ENCODE results near the gene C5AR2. TPM values are rescaled to one million over a fixed set of nuclear protein-coding genes. Genes with fewer than 3 reads are reported as not detected.

C5AR2 gene
- total RNA-seq, 1 experiment from 2014 or later: not detected

GRCh38 chr19:47339196-47339880 is 7.4 kb downstream of the C5AR2 start:
- Histone ChIP-seq H4K91ac (ENCODE audit: insufficient read length, low read depth, low read length) (no peak overlapping the region), H2BK20ac (ENCODE audit: low read depth, low read length, poor library complexity, severe bottlenecking) (no peak overlapping the region), H4K20me1 (ENCODE audit: control insufficient read depth, insufficient read depth, insufficient read length) (no peaks in the 10 kb centered on the region), H2BK15ac (ENCODE audit: low read depth, low read length) (no peak overlapping the region), H3K4ac (ENCODE audit: low read depth, low read length) (no peak overlapping the region), H2BK5ac (ENCODE audit: insufficient read length, low read length) (no peak overlapping the region), H3K9me3 (ENCODE audit: control insufficient read depth, low read depth, low read length) (no peaks in the 10 kb centered on the region), H2AFZ (ENCODE audit: low read length) (no peak overlapping the region), H3K27me3 (ENCODE audit: insufficient read depth, low read length) (no peaks in the 10 kb centered on the region), H3K9ac (ENCODE audit: extremely low read depth, insufficient read length, low read length) (no peak overlapping the region), H3K79me2 (ENCODE audit: insufficient read depth, low read length) (no peaks in the 10 kb centered on the region), H3K14ac (ENCODE audit: insufficient read depth, low read length) (no peak overlapping the region), H2AK5ac (ENCODE audit: insufficient read length, low read length) (no peak overlapping the region), H3K56ac (ENCODE audit: insufficient read length, low read depth, low read length) (no peak overlapping the region), H2BK12ac (ENCODE audit: insufficient read length, low read depth, low read length) (no peak overlapping the region), H3K18ac (ENCODE audit: insufficient read length, low read depth, low read length) (no peak overlapping the region), H2BK120ac (ENCODE audit: low read depth, low read length, poor library complexity, severe bottlenecking) (no peak overlapping the region), H3K27ac (ENCODE audit: insufficient read length, low read depth, low read length) (no peak overlapping the region), H3K4me1 (ENCODE audit: insufficient read depth, low read length) (no peaks in the 10 kb centered on the region), H3K4me2 (ENCODE audit: insufficient read depth, insufficient read length, low read length) (no peak overlapping the region), H3T11ph (ENCODE audit: low read length) (no peak overlapping the region), H4K5ac (ENCODE audit: insufficient read length, low read depth, low read length) (no peak overlapping the region), H3K23ac (ENCODE audit: insufficient read length, low read depth, low read length) (no peak overlapping the region), H4K8ac (replicated peaks; ENCODE audit: insufficient read length, low read depth, low read length) (no peak overlapping the region), H3K23me2 (ENCODE audit: insufficient read length, low read depth, low read length, poor library complexity, severe bottlenecking) (no peaks in the 10 kb centered on the region), H3K79me1 (ENCODE audit: insufficient read depth, low read depth, low read length, poor library complexity, severe bottlenecking) (no peaks in the 10 kb centered on the region)
- H3K4me1 Mint-ChIP-seq: peaks cover 2 to 9% of the 10 kb centered on the region in 2 experiments; a peak in 2 of 4 replicates
- no peak for TF ChIP-seq CTCF (conservative IDR thresholded peaks at IDR 0.05)
- no peak overlapping the region for H3K4me3 Mint-ChIP-seq
- peaks cover 5% of the 10 kb centered on the region for H3K27me3 Mint-ChIP-seq (ENCODE audit: low read depth)
- H3K9me3 Mint-ChIP-seq: no peaks in the 10 kb centered on the region; a peak in 1 of 5 replicates
- H3K36me3 Mint-ChIP-seq (ENCODE audit: insufficient read depth in 1 of 3, low read depth in 3 of 3): no peaks in the 10 kb centered on the region
- no CpG with 5 or more reads among the region's 10 CpGs for WGBS (ENCODE audit: extremely low coverage, insufficient read length, low lambda C conversion rate)
- no peak for DNase-seq
- no peak overlapping the region for H3K27ac Mint-ChIP-seq

All from H9 (cell line).